Effector memory CD4-positive, alpha-beta T cell (primary cell): Measurements from ENCODE around the gene TLDC2.
"Not testable (repeated sequence)": the region's sequence is repeated elsewhere in the genome, so short reads cannot be mapped to it uniquely, and the experiment has no call there.

ENCODE experiments used
- DNase-seq, 3 donors: peaks; one replicate each; pipeline ENCODE4 v3.0.0-alpha.2; 2020
- H3K27ac ChIP-seq: 2 replicates; pipeline ENCODE4 v1.7.0; 2013; ENCODE audit warnings: mild to moderate bottlenecking, low read length, moderate library complexity; ENCODE audit not compliant: insufficient read depth, poor library complexity, severe bottlenecking
- H3K27me3 ChIP-seq: replicated peaks from 2 replicates; pipeline ENCODE4 v1.7.0; 2013; ENCODE audit warnings: mild to moderate bottlenecking, low read length; ENCODE audit not compliant: insufficient read depth, control insufficient read depth, poor library complexity, severe bottlenecking
- H3K36me3 ChIP-seq: 2 replicates; pipeline ENCODE4 v1.7.0; 2013; ENCODE audit warnings: mild to moderate bottlenecking, low read length, moderate library complexity; ENCODE audit not compliant: control insufficient read depth, insufficient read depth
- H3K4me1 ChIP-seq: 2 replicates; pipeline ENCODE4 v1.7.0; 2013; ENCODE audit warnings: low read length, mild to moderate bottlenecking; ENCODE audit not compliant: control insufficient read depth, insufficient read depth, poor library complexity, severe bottlenecking
- H3K4me3 ChIP-seq: 2 replicates; pipeline ENCODE4 v1.7.0; 2013; ENCODE audit warnings: low read length, low read depth, mild to moderate bottlenecking; ENCODE audit not compliant: insufficient read depth, poor library complexity, severe bottlenecking
- H3K9me3 ChIP-seq: 2 replicates; pipeline ENCODE4 v1.7.0; 2013; ENCODE audit warnings: mild to moderate bottlenecking, low read length, moderate library complexity; ENCODE audit not compliant: control insufficient read depth

Gene TLDC2

GRCh38 chr20:36925234-36925633, 49.3 kb downstream of the TLDC2 start:
- Histone ChIP-seq H3K4me1 (peaks cover 6% of the 10 kb centered on the region), H3K9me3 (no peaks in the 10 kb centered on the region), H3K36me3 (peaks cover 81% of the 10 kb centered on the region), H3K27ac (peak overlapping the region; percentile 45), H3K4me3 (no peak overlapping the region), H3K27me3 (no peaks in the 10 kb centered on the region)
- no peak for DNase-seq

- H3K9me3 ChIP-seq = no peaks in the 10 kb centered on the region
- H3K27me3 ChIP-seq = no peaks in the 10 kb centered on the region
- peaks cover 70% of the 10 kb centered on the region for H3K36me3 ChIP-seq
- DNase-seq = no peak
- no peak overlapping the region for H3K4me3 ChIP-seq
- peaks cover 20% of the 10 kb centered on the region for H3K4me1 ChIP-seq
- H3K27ac ChIP-seq = no peak overlapping the region
These were observed 50.8 kb downstream of the TLDC2 start for GRCh38 chr20:36926653-36927200.

- H3K27me3 ChIP-seq = no peaks in the 10 kb centered on the region
- no peak for DNase-seq
- no peak overlapping the region for H3K27ac ChIP-seq
- H3K4me3 ChIP-seq = no peak overlapping the region
- H3K36me3 ChIP-seq = peaks cover 72% of the 10 kb centered on the region
- H3K4me1 ChIP-seq = peaks cover 25% of the 10 kb centered on the region
- H3K9me3 ChIP-seq = no peaks in the 10 kb centered on the region
These were observed 51.8 kb downstream of the TLDC2 start for GRCh38 chr20:36927704-36928103.

GRCh38 chr20:36929290-36929689, 53.4 kb downstream of the TLDC2 start:
- Histone ChIP-seq H3K27me3 (no peaks in the 10 kb centered on the region), H3K4me3 (no peak overlapping the region), H3K27ac (peak overlapping the region; percentile 28), H3K4me1 (peaks cover 34% of the 10 kb centered on the region), H3K9me3 (no peaks in the 10 kb centered on the region), H3K36me3 (peaks cover 73% of the 10 kb centered on the region)
- no peak for DNase-seq

- no peaks in the 10 kb centered on the region for H3K9me3 ChIP-seq
- no peak for DNase-seq
- peaks cover 34% of the 10 kb centered on the region for H3K4me1 ChIP-seq
- peaks cover 73% of the 10 kb centered on the region for H3K36me3 ChIP-seq
- peak overlapping the region; percentile 49 for H3K27ac ChIP-seq
- no peaks in the 10 kb centered on the region for H3K27me3 ChIP-seq
- H3K4me3 ChIP-seq = no peak overlapping the region
These were observed 53.8 kb downstream of the TLDC2 start for GRCh38 chr20:36929691-36930090.

- H3K4me3 ChIP-seq, H3K9me3 ChIP-seq, DNase-seq, H3K27me3 ChIP-seq: not testable (repeated sequence)
- peak overlapping the region; percentile 49 for H3K27ac ChIP-seq
- peaks cover 45% of the 10 kb centered on the region for H3K4me1 ChIP-seq
- peaks cover 72% of the 10 kb centered on the region for H3K36me3 ChIP-seq
These were observed 56.1 kb downstream of the TLDC2 start for GRCh38 chr20:36932067-36932466.

- Histone ChIP-seq H3K27me3 (no peaks in the 10 kb centered on the region), H3K4me1 (peaks cover 51% of the 10 kb centered on the region), H3K9me3 (no peaks in the 10 kb centered on the region), H3K36me3 (peaks cover 71% of the 10 kb centered on the region), H3K27ac (no peak overlapping the region), H3K4me3 (no peak overlapping the region)
- DNase-seq = no peak
These were observed 56.8 kb downstream of the TLDC2 start for GRCh38 chr20:36932476-36933426.

GRCh38 chr20:36933571-36933970, 57.6 kb downstream of the TLDC2 start:
- not testable (repeated sequence) for DNase-seq, H3K27me3 ChIP-seq, H3K9me3 ChIP-seq, H3K27ac ChIP-seq, H3K4me3 ChIP-seq
- Histone ChIP-seq H3K4me1 (peaks cover 54% of the 10 kb centered on the region), H3K36me3 (peaks cover 69% of the 10 kb centered on the region)

GRCh38 chr20:36936341-36936740, 60.4 kb downstream of the TLDC2 start:
- Histone ChIP-seq H3K4me1 (peaks cover 55% of the 10 kb centered on the region), H3K4me3 (no peak overlapping the region), H3K9me3 (no peaks in the 10 kb centered on the region), H3K36me3 (peaks cover 73% of the 10 kb centered on the region), H3K27me3 (no peaks in the 10 kb centered on the region), H3K27ac (peak overlapping the region; percentile 13)
- DNase-seq = no peak

GRCh38 chr20:36936761-36937401, 60.9 kb downstream of the TLDC2 start:
- not testable (repeated sequence) for H3K9me3 ChIP-seq, H3K4me3 ChIP-seq, DNase-seq, H3K27me3 ChIP-seq
- Histone ChIP-seq H3K27ac (peak overlapping the region; percentile 13), H3K36me3 (peaks cover 71% of the 10 kb centered on the region), H3K4me1 (peaks cover 55% of the 10 kb centered on the region)
